HepG2 (cell line): ENCODE results near the gene RARRES1. TPM values are rescaled to one million over a fixed set of nuclear protein-coding genes. Genes with fewer than 3 reads are reported as not detected.

Source experiments
- ATAC-seq: fragments of 200-7000 bp; cut with Tn5 transposase; 3 replicates; pipeline ENCODE4 v1.9.1; 2020; ENCODE audit warnings: mild to moderate bottlenecking, moderate library complexity
- BruUV-seq: library from RNA; stranded (reverse); fragments of 400-500 nt; replicated peaks from 2 replicates; lab custom pipeline; 2021; lab: Mats Ljungman, UMichigan
- CTCF ChIA-PET: fragments of 300-600 bp; formaldehyde crosslinking; extraction: SDS; loops from one replicate; lab custom pipeline; 2021; ENCODE audit warnings: low total read pairs, inconsistent platforms, low intra/inter-chr PET ratio; lab: Yijun Ruan, JAX
- POLR2A ChIA-PET: fragments of 350-600 bp; sonication (Branson Sonifier 250); formaldehyde crosslinking; loops from one replicate; lab custom pipeline; 2020; ENCODE audit warnings: antibody characterized with exemption, inconsistent platforms; lab: Yijun Ruan, JAX
- DNase-seq: peaks from one replicate; pipeline ENCODE4 v3.0.0-alpha.2; 2015; ENCODE audit warnings: low spot score
- FAIRE-seq: peaks from 3 replicates; lab custom pipeline; 2011; peaks lifted over from hg19 to GRCh38; lab: Jason Lieb, UNC
- H2AFZ ChIP-seq: one replicate; pipeline ENCODE4 v1.6.1; 2011; ENCODE audit warnings: low read length, inconsistent platforms
- H3K27ac ChIP-seq: fragments of 300-600 bp; 3 replicates; pipeline ENCODE4 v1.8.0; 2011; ENCODE audit warnings: mixed run types, mild to moderate bottlenecking, mixed read lengths, low read length, inconsistent platforms; ENCODE audit not compliant: insufficient read depth; ENCODE audit errors: extremely low read length
- H3K27me3 ChIP-seq, 2 experiments: fragments of 200-600 bp in 1 of 2; 2 replicates in 1 of 2; 3 replicates in 1 of 2; pipeline versions ENCODE4 v1.6.0 to v1.8.0; 2011; ENCODE audit warnings: low read length in 2 of 2, mild to moderate bottlenecking in 2 of 2, moderate library complexity in 2 of 2, inconsistent platforms in 1 of 2; ENCODE audit not compliant: insufficient read depth in 2 of 2, control insufficient read depth in 1 of 2
- H3K36me3 ChIP-seq, 2 experiments: fragments of 200-600 bp in 1 of 2; replicated peaks in 1 of 2; 2 replicates in 1 of 2; 3 replicates in 1 of 2; pipeline versions ENCODE4 v1.5.1 to v1.8.0; 2011; ENCODE audit warnings: low read length in 2 of 2, inconsistent platforms in 1 of 2; ENCODE audit not compliant: insufficient read depth in 2 of 2, control insufficient read depth in 1 of 2
- H3K4me1 ChIP-seq: 2 replicates; pipeline ENCODE4 v1.5.1; 2012; ENCODE audit warnings: low read length, inconsistent platforms; ENCODE audit not compliant: insufficient read depth
- H3K4me2 ChIP-seq: 2 replicates; pipeline ENCODE4 v1.6.0; 2011; ENCODE audit warnings: low read depth, low read length, inconsistent platforms
- H3K4me3 ChIP-seq, 3 experiments: fragments of 200-600 bp in 1 of 3; sonication (generic), shearing (Covaris generic) in 1 of 3; replicated peaks in 1 of 3; 2 replicates each; pipeline ENCODE4 v1.5.1; 2011 to 2016; ENCODE audit warnings: low read length in 3 of 3, inconsistent platforms in 2 of 3, low read depth in 2 of 3, mild to moderate bottlenecking in 2 of 3, control low read depth in 1 of 3, mixed read lengths in 1 of 3; ENCODE audit not compliant: insufficient read depth in 1 of 3
- H3K79me2 ChIP-seq: one replicate; pipeline ENCODE4 v1.6.1; 2011; ENCODE audit warnings: low read length, inconsistent platforms; ENCODE audit not compliant: insufficient read depth
- H3K9ac ChIP-seq: 2 replicates; pipeline ENCODE4 v1.6.0; 2011; ENCODE audit warnings: mild to moderate bottlenecking, low read depth, low read length, inconsistent platforms; ENCODE audit not compliant: insufficient read depth
- H3K9me3 ChIP-seq: 2 replicates; pipeline ENCODE4 v1.5.1; 2012; ENCODE audit warnings: mild to moderate bottlenecking, low read length
- H4K20me1 ChIP-seq: 2 replicates; pipeline ENCODE4 v1.6.0; 2011; ENCODE audit warnings: inconsistent platforms, mild to moderate bottlenecking, low read length, moderate library complexity; ENCODE audit not compliant: insufficient read depth
- CREM ChIP-seq, 2 experiments: sonication (generic) in 1 of 2; formaldehyde crosslinking in 1 of 2; IDR thresholded peaks; 2 replicates each; pipeline versions ENCODE4 v1.4.0 to v1.6.1; 2016 to 2020; ENCODE audit warnings: antibody characterized with exemption in 1 of 2, mild to moderate bottlenecking in 1 of 2, missing genetic modification reagents in 1 of 2
- CTCF ChIP-seq: sonication (generic); formaldehyde crosslinking; IDR thresholded peaks from 2 replicates; pipeline ENCODE4 v1.5.0; 2020; ENCODE audit warnings: mild to moderate bottlenecking, missing genetic modification reagents, moderate library complexity
- FOSL2 ChIP-seq: sonication (generic); formaldehyde crosslinking; IDR thresholded peaks from 2 replicates; pipeline ENCODE4 v1.4.0; 2020; ENCODE audit warnings: missing genetic modification reagents
- MLX ChIP-seq: IDR thresholded peaks from 2 replicates; pipeline ENCODE4 v1.6.1; 2016
- PREB ChIP-seq: sonication (generic); formaldehyde crosslinking; IDR thresholded peaks from 2 replicates; pipeline ENCODE4 v1.4.0; 2020; ENCODE audit warnings: missing genetic modification reagents
- RAD21 ChIP-seq: fragments of 450-650 bp; formaldehyde crosslinking; IDR thresholded peaks from 2 replicates; pipeline ENCODE4 v1.5.0; 2020; ENCODE audit warnings: mild to moderate bottlenecking
- SMC3 ChIP-seq: IDR thresholded peaks from 2 replicates; pipeline ENCODE4 v1.6.1; 2011; ENCODE audit warnings: low read length, improper control_type of control experiment
- STAG1 ChIP-seq: sonication (generic); formaldehyde crosslinking; IDR thresholded peaks from 2 replicates; pipeline ENCODE4 v1.4.0; 2020; ENCODE audit warnings: missing genetic modification reagents
- WIZ ChIP-seq: sonication (generic); formaldehyde crosslinking; IDR thresholded peaks from 2 replicates; pipeline ENCODE4 v1.5.1; 2020; ENCODE audit warnings: mild to moderate bottlenecking, missing genetic modification reagents
- ZNF33B ChIP-seq: sonication (generic); formaldehyde crosslinking; IDR thresholded peaks from 2 replicates; pipeline ENCODE4 v1.5.1; 2020; ENCODE audit warnings: mild to moderate bottlenecking, missing genetic modification reagents
- ZNF460 ChIP-seq: sonication (generic); formaldehyde crosslinking; IDR thresholded peaks from 2 replicates; pipeline ENCODE4 v1.5.1; 2020; ENCODE audit warnings: missing genetic modification reagents, mild to moderate bottlenecking, borderline replicate concordance
- ZNF484 ChIP-seq: sonication (generic); formaldehyde crosslinking; IDR thresholded peaks from 2 replicates; pipeline ENCODE4 v1.5.1; 2020; ENCODE audit warnings: mild to moderate bottlenecking, low read depth, missing genetic modification reagents, borderline replicate concordance
- ZNF782 ChIP-seq: sonication (generic); formaldehyde crosslinking; IDR thresholded peaks from 2 replicates; pipeline ENCODE4 v1.4.0; 2020; ENCODE audit warnings: missing genetic modification reagents, mild to moderate bottlenecking, borderline replicate concordance
- WGBS: methylation state at CpG from one replicate; pipeline ENCODE4 v1.1.6; 2017; ENCODE audit warnings: low lambda C conversion rate; 5-methylcytosine and 5-hydroxymethylcytosine counted together
- in situ Hi-C: cut with HindIII; loops from 2 replicates; pipeline ENCODE4 v1.10.0; 2017; ENCODE audit warnings: low pct_unique_long_range_greater_than_20kb; ENCODE audit not compliant: extremely low pct_ligation_motif_present
- intact Hi-C: fragments of 100-400 bp; cut with micrococcal nuclease; formaldehyde crosslinking; loops from one replicate; pipeline ENCODE4 v1.10.0; 2022; ENCODE audit not compliant: unreplicated experiment
- polyA plus RNA-seq, 8 experiments: library from polyadenylated mRNA; depleted of rRNA in 3 of 8; stranded (reverse) in 7 of 8; unstranded in 1 of 8; fragments of >200 nt; fragmentation: Illumina TruSeq in 4 of 8; extraction: Trizol in 4 of 8; gene quantifications; 2 replicates each; pipeline versions ENCODE4 v1.2.1 to v1.2.3, GENCODE V29; 2011 to 2016; ENCODE audit warnings: low read depth in 4 of 8, missing spikeins in 1 of 8, mixed read lengths in 1 of 8; ENCODE audit not compliant: insufficient read depth in 1 of 8
- total RNA-seq, 5 experiments: library from RNA; depleted of rRNA; stranded (reverse); fragments of >200 nt; fragmentation: Illumina TruSeq; extraction: Trizol; gene quantifications; 2 replicates each; pipeline ENCODE4 v1.2.3, GENCODE V29; 2016; ENCODE audit warnings: low read depth in 1 of 5

The RARRES1 gene
- total and polyA plus RNA-seq, 2 of the 13 experiments (the other 11 are each of a cell fraction or from before 2014, with no cell fraction given): not detected

DNA sequence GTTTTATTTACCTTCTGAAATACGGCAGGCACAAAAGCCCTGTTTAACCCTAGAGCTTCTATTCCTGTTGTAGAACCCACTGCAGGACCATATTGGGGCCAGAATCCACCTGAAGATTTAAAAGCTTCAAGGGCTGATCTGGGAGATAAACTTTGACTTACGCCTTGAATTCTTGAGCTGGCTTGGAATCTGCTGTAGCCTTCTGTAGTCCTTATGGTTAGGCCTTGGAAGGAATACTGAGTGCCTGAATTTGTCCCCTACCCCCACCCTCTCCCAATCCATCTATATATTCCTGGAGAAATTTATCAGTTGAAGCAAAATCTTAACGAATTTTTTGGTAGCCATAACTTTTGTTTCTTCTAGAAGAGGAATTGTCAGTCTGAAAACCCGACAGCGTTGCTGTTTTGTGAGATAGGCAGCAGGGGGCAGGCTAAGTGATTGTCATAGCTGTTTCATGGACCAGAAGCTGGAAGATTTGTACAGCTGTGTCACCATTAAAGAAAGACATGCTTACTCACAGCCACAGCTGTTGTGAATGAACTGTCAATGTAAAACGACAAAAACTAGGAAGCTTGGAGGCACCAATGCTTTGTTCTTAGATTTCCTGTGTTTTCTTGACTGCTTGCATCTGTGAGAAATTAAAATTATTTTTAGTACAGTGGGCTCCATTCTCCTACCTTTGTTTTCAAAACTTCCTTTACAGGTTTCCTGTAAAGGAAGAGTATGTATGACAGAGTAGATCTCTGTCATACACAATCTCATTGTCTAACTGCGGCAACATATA lies 72.6 kb downstream of the RARRES1 start:
- no TSS peak for BruUV-seq

More for the DNA sequence above, 72.6 kb downstream of the RARRES1 start:
- Histone ChIP-seq H3K9ac (no peak overlapping the region), H3K4me3 (no peak overlapping the region), H3K4me2 (no peak overlapping the region), H2AFZ (no peak overlapping the region), H3K27me3 (no peaks in the 10 kb centered on the region), H3K36me3 (peaks cover 7 to 60% of the 10 kb centered on the region in 2 experiments; a peak in 4 of 5 replicates), H3K79me2 (no peaks in the 10 kb centered on the region), H3K27ac (no peak overlapping the region), H3K4me1 (no peaks in the 10 kb centered on the region), H3K9me3 (no peaks in the 10 kb centered on the region), H4K20me1 (no peaks in the 10 kb centered on the region)
- WGBS: 48% methylated on average over 7 of the region's 7 CpGs
- intact Hi-C loops (loop anchor here (1.0 kb wide), 1 partner anchor 132 kb away; no protein-coding TSS in a partner anchor), in situ Hi-C loops (loop anchor here (5.0 kb wide), 1 partner anchor 128 kb away; no protein-coding TSS in a partner anchor)
- ChIA-PET POLR2A (interaction anchor here (1.1 to 1.4 kb wide), 2 partner anchors 15 to 132 kb away, joined by 3 to 8 read pairs; partner anchors contain the start of gene GFM1), CTCF (interaction anchor here (3.6 kb wide), 1 partner anchor 131 kb away, joined by 28 read pairs; no protein-coding TSS in a partner anchor)
- ATAC-seq (peak; percentile 77), DNase-seq (peak; percentile 45), FAIRE-seq (peak; percentile 61)
- TF ChIP-seq ZNF33B (CRISPR knock-in tag) (no peak), ZNF484 (CRISPR knock-in tag) (no peak), ZNF782 (CRISPR knock-in tag) (no peak), WIZ (no peak), ZNF460 (CRISPR knock-in tag) (no peak), FOSL2 (CRISPR knock-in tag) (no peak), RAD21 (CRISPR knock-in tag) (0 out of 2 replicates have a peak, but pooled peaks have one; percentile 23), CTCF (CRISPR knock-in tag) (peak; percentile 70), PREB (no peak), MLX (no peak), STAG1 (peak; percentile 34), CREM (IDR thresholded peaks at IDR 0.05) (no peak), CREM (CRISPR knock-in tag; IDR thresholded peaks at IDR 0.05) (no peak), SMC3 (peak; percentile 54; the same call in 1 of the 2 replicates)
